Colonic mucosa (tissue), 4 donors: Measurements from ENCODE around the gene NRG3. TPM values are rescaled to one million over a fixed set of nuclear protein-coding genes. Genes with fewer than 3 reads are reported as not detected.

Source experiments
- DNase-seq: peaks from one replicate; pipeline ENCODE4 v3.0.0-alpha.2; 2020
- H3K27ac ChIP-seq: fragments of 200-600 bp; one replicate; pipeline ENCODE4 v1.8.0; 2021
- H3K27me3 ChIP-seq: fragments of 200-600 bp; one replicate; pipeline ENCODE4 v1.8.0; 2021
- H3K36me3 ChIP-seq: fragments of 200-600 bp; one replicate; pipeline ENCODE4 v1.8.0; 2021
- H3K4me1 ChIP-seq: fragments of 200-600 bp; one replicate; pipeline ENCODE4 v1.8.0; 2021; ENCODE audit warnings: mild to moderate bottlenecking
- H3K4me3 ChIP-seq: fragments of 200-600 bp; one replicate; pipeline ENCODE4 v1.8.0; 2021
- H3K9ac ChIP-seq, 2 donors: one replicate each; pipeline ENCODE4 v1.7.0; 2013; ENCODE audit warnings: control low read depth in 2 of 2, low read depth in 2 of 2, low read length in 2 of 2
- H3K9me3 ChIP-seq: fragments of 200-600 bp; one replicate; pipeline ENCODE4 v1.8.0; 2021
- intact Hi-C: fragments of 100-400 bp; cut with DNase I; formaldehyde crosslinking; loops from one replicate; pipeline ENCODE4 v1.14.1; 2022
- total RNA-seq, 2 donors: library from RNA; stranded (reverse); fragmentation: NEBNext Ultra II Directional in 1 of 2; extraction: Animal tissue kit (Norgen Biotek cat#: 25700) in 1 of 2; gene quantifications; one replicate each; pipeline ENCODE4 v1.2.1, GENCODE V29; 2021
- TF ChIP-seq, protein P1 (sequence below): fragments of 200-600 bp; IDR thresholded peaks from one replicate; pipeline ENCODE4 v1.8.0; 2022; ENCODE audit warnings: antibody characterized with exemption, mild to moderate bottlenecking
- donor health status: healthy.
- donor health status: DM: no; HTN: no; CAD: no.
- donor health status: DM: no; HTN: no; CAD: no.

The NRG3 gene
- total RNA-seq, 2 donors from 2014 or later: 0.24 TPM; not detected in 1

- DNase-seq: no peak
- H3K27me3 ChIP-seq: no peaks in the 10 kb centered on the region
Observed at GRCh38 chr10:81884856-81885255, 9.9 kb downstream of the NRG3 start.

DNA sequence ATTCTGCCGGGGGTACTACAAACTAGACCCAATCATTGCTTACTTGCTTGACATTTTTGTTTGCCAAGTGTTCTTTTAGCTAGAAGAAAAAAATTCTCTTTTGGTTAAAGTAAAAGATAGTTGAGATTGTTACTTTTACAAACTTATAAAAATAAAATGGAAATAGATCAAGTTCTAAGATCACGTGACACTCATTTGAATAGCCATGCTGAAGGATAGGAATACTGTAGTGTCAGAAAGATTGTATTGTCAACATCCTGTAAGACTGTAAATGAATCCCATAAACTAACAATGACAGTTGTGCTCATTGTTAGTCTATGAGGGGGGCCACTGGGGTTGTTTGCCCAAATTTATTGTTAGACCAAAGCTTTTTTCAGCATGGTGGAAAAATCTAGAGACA, 10.5 kb downstream of the NRG3 start:
- H3K27me3 ChIP-seq: no peaks in the 10 kb centered on the region
- no peak overlapping the region for H3K4me3 ChIP-seq
- no peak overlapping the region for H3K9ac ChIP-seq
- H3K4me1 ChIP-seq: no peaks in the 10 kb centered on the region
- no peaks in the 10 kb centered on the region for H3K9me3 ChIP-seq
- no peak for DNase-seq
- TF ChIP-seq, protein P1, sequence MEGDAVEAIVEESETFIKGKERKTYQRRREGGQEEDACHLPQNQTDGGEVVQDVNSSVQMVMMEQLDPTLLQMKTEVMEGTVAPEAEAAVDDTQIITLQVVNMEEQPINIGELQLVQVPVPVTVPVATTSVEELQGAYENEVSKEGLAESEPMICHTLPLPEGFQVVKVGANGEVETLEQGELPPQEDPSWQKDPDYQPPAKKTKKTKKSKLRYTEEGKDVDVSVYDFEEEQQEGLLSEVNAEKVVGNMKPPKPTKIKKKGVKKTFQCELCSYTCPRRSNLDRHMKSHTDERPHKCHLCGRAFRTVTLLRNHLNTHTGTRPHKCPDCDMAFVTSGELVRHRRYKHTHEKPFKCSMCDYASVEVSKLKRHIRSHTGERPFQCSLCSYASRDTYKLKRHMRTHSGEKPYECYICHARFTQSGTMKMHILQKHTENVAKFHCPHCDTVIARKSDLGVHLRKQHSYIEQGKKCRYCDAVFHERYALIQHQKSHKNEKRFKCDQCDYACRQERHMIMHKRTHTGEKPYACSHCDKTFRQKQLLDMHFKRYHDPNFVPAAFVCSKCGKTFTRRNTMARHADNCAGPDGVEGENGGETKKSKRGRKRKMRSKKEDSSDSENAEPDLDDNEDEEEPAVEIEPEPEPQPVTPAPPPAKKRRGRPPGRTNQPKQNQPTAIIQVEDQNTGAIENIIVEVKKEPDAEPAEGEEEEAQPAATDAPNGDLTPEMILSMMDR: no peak
- intact Hi-C loops: no loop called here
- no peak overlapping the region for H3K27ac ChIP-seq
- H3K36me3 ChIP-seq: no peaks in the 10 kb centered on the region

More at GRCh38 chr10:81884856-81885255, 9.9 kb downstream of the NRG3 start:
- no peaks in the 10 kb centered on the region for H3K36me3 ChIP-seq
- H3K9ac ChIP-seq: no peak overlapping the region
- no peak overlapping the region for H3K4me3 ChIP-seq
- TF ChIP-seq, protein P1: no peak
- no peaks in the 10 kb centered on the region for H3K9me3 ChIP-seq
- no peaks in the 10 kb centered on the region for H3K4me1 ChIP-seq
- no peak overlapping the region for H3K27ac ChIP-seq
- intact Hi-C loops: no loop called here

DNA sequence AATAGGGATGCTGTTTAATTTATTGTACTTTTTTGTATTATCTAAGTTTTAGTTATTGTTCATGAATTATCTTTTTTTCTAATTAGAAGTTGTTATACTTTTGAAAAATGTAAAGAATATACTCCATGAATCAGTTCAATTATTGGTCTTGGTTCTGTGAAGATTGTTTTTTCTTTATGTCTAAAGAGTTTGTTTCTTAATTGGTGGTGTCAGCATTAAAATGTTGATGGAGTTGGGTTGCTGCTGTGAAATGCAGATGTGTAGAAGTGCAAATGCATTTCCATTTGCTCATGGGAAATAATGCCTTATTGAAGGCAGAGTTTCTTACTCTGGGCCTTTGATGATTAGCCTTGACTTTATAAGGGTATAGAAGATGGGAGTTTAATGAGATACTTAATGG, 11.9 kb downstream of the NRG3 start:
- Histone ChIP-seq H3K27me3 (no peaks in the 10 kb centered on the region), H3K36me3 (no peaks in the 10 kb centered on the region), H3K4me3 (no peak overlapping the region), H3K4me1 (no peaks in the 10 kb centered on the region), H3K9ac (no peak overlapping the region), H3K27ac (no peak overlapping the region), H3K9me3 (no peaks in the 10 kb centered on the region)
- no peak for DNase-seq
- intact Hi-C loops: no loop called here
- TF ChIP-seq, protein P1: no peak

- intact Hi-C loops: no loop called here
- H3K4me1 ChIP-seq: no peaks in the 10 kb centered on the region
- H3K36me3 ChIP-seq: no peaks in the 10 kb centered on the region
- no peak overlapping the region for H3K9ac ChIP-seq
- TF ChIP-seq, protein P1: no peak
- H3K4me3 ChIP-seq: no peak overlapping the region
- no peak for DNase-seq
- H3K27me3 ChIP-seq: no peaks in the 10 kb centered on the region
- no peak overlapping the region for H3K27ac ChIP-seq
- no peaks in the 10 kb centered on the region for H3K9me3 ChIP-seq
Observed at GRCh38 chr10:81889181-81889769, 14.3 kb downstream of the NRG3 start.

GRCh38 chr10:81894616-81895015, 19.6 kb downstream of the NRG3 start:
- Histone ChIP-seq H3K4me1 (no peaks in the 10 kb centered on the region), H3K27ac (no peak overlapping the region), H3K36me3 (no peaks in the 10 kb centered on the region), H3K4me3 (no peak overlapping the region), H3K9me3 (no peaks in the 10 kb centered on the region), H3K27me3 (no peaks in the 10 kb centered on the region), H3K9ac (no peak overlapping the region)
- TF ChIP-seq, protein P1: no peak
- intact Hi-C loops: no loop called here
- no peak for DNase-seq
